Naive B cell (primary cell): ENCODE results near the gene DCAF6. TPM values are rescaled to one million over a fixed set of nuclear protein-coding genes. Genes with fewer than 3 reads are reported as not detected.

Experiments used
- polyA plus RNA-seq, 6 donors: library from polyadenylated mRNA; unstranded; fragments of 300-500 nt; fragmentation: Illumina TruSeq; gene quantifications; one replicate each; pipeline ENCODE4 v1.2.3, GENCODE V29; 2021; ENCODE audit warnings: low read depth in 6 of 6

DCAF6 gene
- polyA plus RNA-seq, 6 donors from 2014 or later = 9.9 to 19.5 (median 15.9) TPM

Other genes with a start within 250 kb of the DCAF6 start
- gene MPZL1, start 214.7 kb upstream of the DCAF6 start, polyA plus RNA-seq = 10 to 100 TPM; 23.5 to 64.2 (median 29.7) TPM
- gene ADCY10, start 22.5 kb upstream of the DCAF6 start, polyA plus RNA-seq = not detected
- gene MPC2, start 389 bp downstream of the DCAF6 start, polyA plus RNA-seq = 100 to 1,000 TPM in 1 of 6 donors, 10 to 100 TPM in 5; 72.6 to 103 (median 78.9) TPM
- gene GPR161, start 200.2 kb downstream of the DCAF6 start, polyA plus RNA-seq = 1 to 10 TPM in 1 of 6 donors, under 1 TPM in 3, not detected in 2; 0.19 to 3.4 (median 0.25) TPM
- gene TIPRL, start 242.3 kb downstream of the DCAF6 start, polyA plus RNA-seq = 10 to 100 TPM; 28.0 to 38.2 (median 33.9) TPM